ENCODE data around the gene NRXN3. TPM values are rescaled to one million over a fixed set of nuclear protein-coding genes. Genes with fewer than 3 reads are reported as not detected.
"Not testable (repeated sequence)": the region's sequence is repeated elsewhere in the genome, so short reads cannot be mapped to it uniquely, and the experiment has no call there.

NRXN3 gene
- total RNA-seq, 1 donor from 2014 or later = 4.1 TPM

DNA sequence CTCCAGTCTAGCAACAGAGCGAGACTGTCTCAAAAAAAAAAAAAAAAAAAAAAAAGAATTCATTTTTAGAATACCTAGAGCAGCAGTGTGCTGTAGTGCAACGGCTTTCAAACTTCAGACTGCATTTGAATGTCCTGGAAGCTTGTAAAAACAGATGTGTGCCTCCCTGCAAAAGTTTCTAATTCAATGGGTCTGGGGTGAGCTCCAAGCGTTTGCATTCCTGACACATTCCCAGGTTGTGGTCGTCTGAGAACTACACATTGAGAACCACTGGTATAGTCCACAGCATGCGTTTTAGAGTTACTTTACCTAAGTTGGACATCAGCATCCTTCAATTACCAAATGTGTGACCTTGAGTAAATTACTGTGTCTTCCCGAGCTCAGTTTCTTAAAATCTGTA, 816.8 kb downstream of the NRXN3 start:
- DNase-seq (ENCODE audit: low spot score) = no peak
- intact Hi-C loops (cut with DNase I) = no loop called here

DNA sequence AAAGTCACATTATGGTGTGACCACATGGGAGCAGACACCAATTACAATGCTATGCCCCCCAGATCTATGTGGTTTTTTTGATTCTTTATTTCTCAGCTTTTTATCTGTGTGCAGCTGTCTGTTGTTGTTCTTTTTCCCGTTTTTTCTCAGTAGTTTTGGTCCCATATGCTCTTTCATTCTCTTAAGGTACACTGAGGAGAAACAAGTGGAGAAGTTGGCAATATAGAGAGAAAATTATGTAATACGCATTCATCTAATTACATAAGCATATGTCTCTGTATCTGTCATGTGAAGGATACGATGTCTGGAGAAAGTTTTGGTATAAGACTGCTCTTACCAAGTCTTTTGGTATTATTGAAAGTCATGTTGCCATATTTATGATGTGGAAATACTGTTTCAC, 819.0 kb downstream of the NRXN3 start:
- intact Hi-C loops (cut with DNase I) = no loop called here
- no peak for DNase-seq (ENCODE audit: low spot score)

DNA sequence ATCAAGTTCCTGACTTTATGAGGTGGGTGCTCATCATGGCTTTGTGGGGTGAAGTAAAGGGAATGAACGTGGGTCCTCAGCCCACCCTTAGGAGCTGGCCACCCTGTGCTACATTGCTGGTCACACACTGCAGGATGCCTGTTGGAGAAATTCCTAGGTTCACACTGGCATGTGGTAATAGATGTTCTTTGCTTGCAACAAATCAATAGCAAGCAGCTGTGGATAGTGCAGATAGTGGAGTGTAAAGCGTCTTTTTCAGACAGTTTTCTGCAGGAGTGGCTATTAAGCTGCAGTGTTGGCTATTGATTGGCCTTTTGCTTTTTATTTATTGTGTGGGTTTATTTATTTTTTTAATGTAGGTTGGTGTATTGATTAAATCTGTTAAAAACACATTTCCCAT, 822.7 kb downstream of the NRXN3 start:
- DNase-seq (ENCODE audit: low spot score) = no peak
- intact Hi-C loops (cut with DNase I) = no loop called here

DNA sequence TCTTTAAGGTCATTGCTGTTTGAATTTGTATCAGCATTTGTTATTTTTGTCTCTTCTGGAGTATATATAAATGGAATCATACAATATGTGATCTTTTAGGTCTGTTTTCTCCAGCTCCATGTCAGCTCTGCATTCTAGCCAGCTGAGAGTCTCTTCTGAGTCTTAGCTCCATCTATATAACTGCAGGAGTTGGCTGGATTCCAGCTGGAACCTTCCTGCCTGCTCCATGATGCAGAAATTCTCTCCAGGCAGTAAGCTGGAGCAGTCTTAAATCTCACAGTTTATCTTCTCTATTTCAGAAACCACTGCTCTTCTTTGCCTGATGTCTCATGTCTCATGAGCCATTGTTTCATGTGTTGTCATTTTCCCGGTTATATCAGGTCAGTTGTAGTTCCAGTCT, 827.6 kb downstream of the NRXN3 start:
- no peak for DNase-seq (ENCODE audit: low spot score)
- intact Hi-C loops (cut with DNase I) = no loop called here

DNA sequence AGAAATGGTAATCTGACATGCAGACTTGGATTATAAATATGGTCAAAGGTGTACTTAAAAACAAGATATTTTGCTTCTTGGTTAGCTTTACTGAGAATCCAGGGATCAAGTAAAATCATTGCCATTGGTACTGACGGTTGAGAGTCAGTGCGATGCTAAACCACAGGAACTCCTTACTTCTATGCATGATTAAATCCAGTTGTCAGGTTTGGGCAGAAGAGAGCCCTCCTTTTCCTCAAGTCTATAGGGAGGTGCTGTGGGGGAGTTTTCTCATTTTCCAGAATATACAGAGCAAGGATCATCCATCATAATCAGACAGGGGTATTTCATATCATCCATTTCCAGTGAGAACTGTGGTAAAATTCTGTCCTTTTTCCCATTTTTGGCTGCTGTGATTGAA, 839.1 kb downstream of the NRXN3 start:
- intact Hi-C loops (cut with DNase I) = no loop called here
- no peak for DNase-seq (ENCODE audit: low spot score)

DNA sequence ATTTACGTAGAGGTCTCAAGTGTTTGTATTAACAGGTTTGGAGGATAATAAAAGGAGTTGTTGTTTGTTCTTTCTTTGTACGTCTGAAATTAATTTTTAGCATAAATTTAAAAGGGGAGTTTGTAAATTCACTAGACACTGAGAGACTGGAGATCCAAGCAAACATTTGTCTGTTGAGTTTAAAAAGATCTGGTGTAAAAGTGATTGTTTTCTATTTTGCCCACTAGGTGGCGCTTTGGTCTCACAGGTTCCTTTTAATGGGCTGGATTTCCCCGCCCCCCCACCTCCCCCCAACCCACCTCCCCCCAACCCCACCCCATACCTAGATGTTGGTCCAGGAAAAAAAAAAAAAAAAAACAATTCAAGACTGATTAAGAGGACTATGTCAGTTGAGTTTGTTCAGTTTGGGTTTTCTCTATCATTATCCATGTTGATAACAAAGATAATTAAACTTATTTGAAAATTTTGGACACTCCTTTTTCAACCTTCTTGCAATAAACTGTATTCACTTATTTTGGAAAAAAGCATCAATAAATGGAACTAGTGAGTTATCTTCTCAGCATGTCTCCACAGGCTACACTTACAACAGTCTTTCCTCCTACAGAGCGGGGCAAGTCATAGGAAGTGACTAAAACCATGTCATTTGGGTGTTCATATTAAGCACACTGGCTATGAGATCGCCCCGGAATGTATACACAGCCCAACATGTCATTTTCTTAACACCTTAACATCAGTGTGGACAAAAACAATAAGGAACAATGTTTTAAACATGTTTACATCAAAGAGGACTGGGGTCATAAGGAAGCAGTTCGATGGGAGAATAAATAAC, 841.1 kb downstream of the NRXN3 start:
- intact Hi-C loops (cut with DNase I) = no loop called here
- DNase-seq (ENCODE audit: low spot score) = no peak

DNA sequence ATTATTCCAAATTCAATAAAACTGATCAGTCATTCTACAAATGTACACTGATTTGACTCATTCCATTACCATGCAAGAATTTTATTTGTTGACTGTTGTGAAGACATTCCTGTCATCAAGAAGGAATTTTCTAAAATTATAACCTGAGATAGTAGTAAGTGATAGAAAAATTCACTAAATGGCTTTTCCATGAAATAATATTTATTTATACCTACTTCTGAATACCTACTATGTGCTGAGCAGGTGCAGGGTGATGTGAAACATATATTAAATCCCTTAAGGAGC, 841.7 kb downstream of the NRXN3 start:
- DNase-seq (ENCODE audit: low spot score) = no peak
- intact Hi-C loops (cut with DNase I) = no loop called here

DNA sequence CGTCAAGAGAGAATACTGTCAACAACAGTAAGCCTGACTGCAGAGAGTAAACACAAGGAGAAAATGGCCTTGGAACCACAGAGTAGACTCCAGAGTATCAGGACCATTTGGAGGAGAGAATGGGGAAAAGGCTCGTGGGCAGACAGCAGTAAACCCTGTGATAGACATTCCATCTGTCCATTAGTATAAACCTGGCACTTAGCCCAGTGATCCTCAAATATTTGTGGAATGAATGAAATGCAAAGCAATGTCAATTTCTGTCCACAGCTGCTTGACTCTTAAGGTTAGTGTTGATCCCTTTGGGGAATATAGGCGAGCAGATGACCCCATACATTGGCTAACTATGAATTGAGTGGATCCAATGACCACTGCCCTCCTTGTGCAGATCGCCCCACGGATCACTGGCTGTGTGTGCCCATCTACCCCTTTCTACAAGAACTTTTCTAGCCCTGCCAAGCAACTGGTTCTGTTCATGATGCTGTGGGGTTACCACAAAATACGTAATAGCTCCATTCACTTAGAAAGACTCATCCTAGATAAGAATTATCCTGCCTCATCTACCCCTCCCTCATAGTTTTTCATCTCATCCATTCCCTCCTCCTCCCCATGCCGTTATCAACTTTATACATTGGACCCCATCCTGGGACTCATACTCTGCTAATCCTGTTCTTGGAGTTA, 846.8 kb downstream of the NRXN3 start:
- intact Hi-C loops (cut with DNase I) = no loop called here

DNA sequence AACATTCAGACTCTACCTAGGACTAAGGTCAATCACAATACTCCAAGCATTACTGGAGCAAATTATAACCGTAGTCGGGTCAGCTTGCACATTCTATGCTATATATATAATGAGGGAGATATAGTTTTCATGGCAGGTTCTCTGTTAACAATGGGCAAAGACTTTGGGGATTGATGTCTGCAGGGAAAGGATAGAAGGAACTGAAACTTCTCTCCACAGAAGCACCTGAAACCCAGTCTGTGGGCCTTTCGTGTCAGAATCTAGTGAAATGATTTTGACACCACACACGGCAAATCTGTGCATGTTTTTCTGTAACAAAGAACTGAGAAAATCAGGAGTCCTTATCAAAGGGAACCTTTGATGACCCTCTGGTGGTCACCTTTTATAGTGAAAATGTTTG, 847.4 kb downstream of the NRXN3 start:
- no peak for DNase-seq (ENCODE audit: low spot score)
- intact Hi-C loops (cut with DNase I) = no loop called here

More for the DNA sequence above, 846.8 kb downstream of the NRXN3 start:
- no peak for DNase-seq (ENCODE audit: low spot score)

DNA sequence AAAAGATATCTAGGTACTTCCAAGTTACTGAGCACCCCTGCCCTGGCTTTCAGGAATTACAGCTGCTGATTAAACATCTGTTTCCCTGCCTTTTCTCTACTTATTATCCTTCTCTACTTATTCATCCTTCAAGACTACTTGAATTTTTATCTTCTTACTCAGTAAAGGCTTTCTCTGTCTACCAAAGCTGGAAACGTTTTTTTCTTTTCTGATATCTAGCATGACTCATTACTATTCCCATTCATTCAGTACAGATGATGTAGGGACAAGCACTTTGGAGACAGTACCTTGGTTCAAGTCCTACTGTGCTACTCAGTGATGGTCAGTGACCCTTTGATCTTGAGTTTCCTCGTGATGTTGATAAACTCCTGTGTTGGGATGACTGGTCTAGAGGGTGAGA, 848.7 kb downstream of the NRXN3 start:
- no peak for DNase-seq (ENCODE audit: low spot score)
- intact Hi-C loops (cut with DNase I) = no loop called here

DNA sequence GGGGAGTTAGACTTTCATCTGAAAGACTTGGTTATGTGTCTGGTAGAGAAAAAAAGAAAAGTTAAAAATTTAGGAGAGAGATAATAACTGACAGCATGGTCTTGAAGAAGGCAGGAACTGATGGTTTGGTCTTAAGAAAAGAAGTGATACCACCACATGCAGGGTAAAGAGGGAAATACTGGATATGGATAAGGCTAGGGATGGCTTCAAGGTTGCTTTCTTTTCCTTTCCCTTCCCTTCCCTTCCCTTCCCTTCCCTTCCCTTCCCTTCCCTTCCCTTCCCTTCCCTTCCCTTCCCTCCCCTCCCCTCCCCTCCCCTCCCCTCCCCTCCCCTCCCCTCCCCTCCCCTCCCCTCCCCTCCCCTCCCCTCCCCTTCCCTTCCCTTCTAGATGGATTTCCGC, 849.7 kb downstream of the NRXN3 start:
- intact Hi-C loops (cut with DNase I) = not testable (repeated sequence)

DNA sequence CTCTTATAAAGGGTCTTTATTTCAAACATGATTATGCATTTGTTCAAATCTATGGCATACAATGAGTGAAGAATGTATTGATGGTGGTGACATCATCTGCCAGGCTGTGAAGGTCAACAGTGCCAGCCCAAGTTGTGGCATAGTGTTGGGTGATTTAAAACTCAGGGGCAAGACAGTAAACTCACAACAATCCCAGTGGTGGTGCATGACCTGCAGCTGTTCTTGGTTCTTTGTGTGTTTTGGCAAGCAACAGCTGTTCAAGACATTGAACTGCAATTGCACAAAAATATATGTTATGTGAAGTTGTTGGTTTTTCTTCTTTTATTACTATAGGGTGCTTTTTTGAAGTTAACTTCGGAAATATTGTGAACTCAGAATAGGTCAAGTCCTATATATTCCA, 851.6 kb downstream of the NRXN3 start:
- no peak for DNase-seq (ENCODE audit: low spot score)
- intact Hi-C loops (cut with DNase I) = no loop called here

More for the DNA sequence above, 849.7 kb downstream of the NRXN3 start:
- not testable (repeated sequence) for DNase-seq (ENCODE audit: low spot score)

DNA sequence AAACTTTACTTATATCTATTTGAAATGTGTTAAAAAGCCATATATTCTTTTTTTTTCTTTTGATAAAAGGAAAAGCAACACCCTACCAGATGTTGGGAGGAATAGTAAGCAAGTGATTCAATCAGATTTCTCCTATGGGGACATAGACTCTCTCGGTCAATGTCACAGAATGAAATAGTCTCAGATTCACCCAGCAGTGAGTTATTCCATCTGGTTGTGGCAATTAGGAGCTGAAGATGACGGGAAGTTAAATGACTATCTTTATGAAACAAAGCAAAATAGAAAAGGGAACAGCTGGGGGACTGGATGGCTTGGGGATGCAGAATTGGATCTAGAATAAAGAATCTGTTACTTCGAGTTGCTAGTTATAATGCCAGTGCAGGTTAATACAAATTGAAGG, 857.0 kb downstream of the NRXN3 start:
- intact Hi-C loops (cut with DNase I) = no loop called here
- no peak for DNase-seq (ENCODE audit: low spot score)

DNA sequence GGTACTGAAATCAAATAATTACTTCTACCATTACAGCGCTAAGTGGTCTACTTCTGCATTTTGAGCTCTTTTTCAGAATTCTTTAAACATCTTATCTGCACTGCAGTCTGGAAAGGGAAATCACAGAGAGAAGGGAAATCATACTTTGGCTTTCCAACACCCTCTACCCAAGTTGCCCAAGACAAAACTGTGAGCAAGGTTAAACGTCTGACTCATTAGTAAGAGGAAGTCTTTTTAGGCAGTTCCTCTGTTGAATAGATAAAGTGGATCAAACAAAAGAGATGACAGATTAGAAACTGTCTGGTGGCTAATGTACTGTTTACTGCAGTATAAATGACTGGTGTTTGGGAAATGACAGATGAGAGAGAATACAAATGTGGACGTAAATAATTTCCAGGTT, 858.1 kb downstream of the NRXN3 start:
- no peak for DNase-seq (ENCODE audit: low spot score)
- intact Hi-C loops (cut with DNase I) = no loop called here

DNA sequence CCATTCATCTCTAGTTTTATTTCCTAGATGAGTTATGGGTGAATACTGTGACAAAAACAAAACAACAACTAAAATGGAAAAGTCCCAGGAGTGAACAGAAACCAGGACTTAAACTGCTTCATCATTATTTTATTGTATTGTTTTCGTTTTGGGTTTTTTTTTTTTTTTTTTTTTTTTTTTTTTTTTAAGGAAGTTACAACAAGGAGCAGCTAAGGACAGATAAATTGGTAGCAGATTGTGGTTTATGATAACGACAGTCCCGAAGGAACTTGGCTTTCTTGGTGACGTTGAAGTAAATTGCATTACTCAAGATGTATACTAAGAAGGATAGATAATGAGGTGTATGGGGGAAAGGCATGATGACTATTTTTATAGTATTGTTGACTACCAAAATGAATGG, 866.3 kb downstream of the NRXN3 start:
- intact Hi-C loops (cut with DNase I) = no loop called here
- DNase-seq (ENCODE audit: low spot score) = no peak

DNA sequence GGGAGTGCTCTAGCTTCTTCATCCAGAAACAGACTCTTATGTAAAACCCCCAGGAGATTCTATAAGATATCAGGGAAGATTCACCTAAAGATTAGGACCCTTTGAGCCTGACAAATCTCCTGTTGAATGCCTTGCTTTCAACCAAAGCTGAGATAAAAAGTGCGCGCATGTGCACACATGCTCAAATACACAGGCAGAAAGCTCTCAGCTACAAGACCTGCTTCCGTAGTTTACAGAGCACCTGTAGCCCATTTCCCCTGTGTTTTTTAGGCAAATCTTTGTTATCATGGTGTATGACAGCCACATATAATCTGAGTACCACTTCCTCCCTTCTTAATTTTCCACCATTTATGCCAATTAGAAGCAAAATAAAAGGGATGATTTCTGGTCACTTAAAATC, 866.9 kb downstream of the NRXN3 start:
- DNase-seq (ENCODE audit: low spot score) = no peak
- intact Hi-C loops (cut with DNase I) = no loop called here

DNA sequence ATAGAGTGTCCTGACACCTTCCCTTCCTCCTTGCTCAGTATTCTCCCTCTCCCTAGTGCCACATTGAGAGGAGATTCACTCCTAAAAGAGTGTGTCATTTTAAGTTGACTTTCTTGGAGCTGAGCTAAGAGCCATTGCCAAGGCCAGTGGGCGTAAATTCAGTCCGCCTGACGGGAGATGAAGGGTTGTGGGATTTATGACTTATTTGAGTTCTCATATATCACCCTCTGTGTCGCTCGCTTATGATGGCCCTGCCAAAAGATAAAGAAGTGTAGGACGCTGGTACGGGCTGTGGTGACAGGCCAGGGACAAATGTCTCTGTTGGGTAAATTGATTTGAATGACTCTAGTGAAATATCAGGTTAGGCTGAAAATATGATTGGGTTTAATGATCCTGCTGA, 867.4 kb downstream of the NRXN3 start:
- no peak for DNase-seq (ENCODE audit: low spot score)
- intact Hi-C loops (cut with DNase I) = no loop called here

DNA sequence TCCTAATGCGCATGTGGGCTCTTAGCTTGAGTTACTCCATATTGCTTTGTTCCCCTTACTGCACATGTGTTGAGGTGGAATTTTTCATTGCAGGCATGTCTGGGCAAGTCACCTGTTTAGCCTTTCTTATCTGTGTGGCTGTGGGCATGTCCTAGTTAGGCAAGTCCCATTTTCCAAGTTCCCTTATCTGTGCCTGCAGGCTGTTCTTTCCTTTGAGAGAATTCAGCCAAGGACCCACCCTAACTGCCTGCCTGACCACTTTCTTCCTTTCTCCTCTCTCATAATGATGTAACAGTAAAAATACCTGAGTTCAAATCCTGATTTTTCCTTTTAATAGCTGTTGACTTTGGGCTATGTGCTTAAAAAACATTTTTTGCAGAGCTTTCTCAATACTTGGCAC, 870.6 kb downstream of the NRXN3 start:
- intact Hi-C loops (cut with DNase I) = no loop called here
- DNase-seq (ENCODE audit: low spot score) = no peak

DNA sequence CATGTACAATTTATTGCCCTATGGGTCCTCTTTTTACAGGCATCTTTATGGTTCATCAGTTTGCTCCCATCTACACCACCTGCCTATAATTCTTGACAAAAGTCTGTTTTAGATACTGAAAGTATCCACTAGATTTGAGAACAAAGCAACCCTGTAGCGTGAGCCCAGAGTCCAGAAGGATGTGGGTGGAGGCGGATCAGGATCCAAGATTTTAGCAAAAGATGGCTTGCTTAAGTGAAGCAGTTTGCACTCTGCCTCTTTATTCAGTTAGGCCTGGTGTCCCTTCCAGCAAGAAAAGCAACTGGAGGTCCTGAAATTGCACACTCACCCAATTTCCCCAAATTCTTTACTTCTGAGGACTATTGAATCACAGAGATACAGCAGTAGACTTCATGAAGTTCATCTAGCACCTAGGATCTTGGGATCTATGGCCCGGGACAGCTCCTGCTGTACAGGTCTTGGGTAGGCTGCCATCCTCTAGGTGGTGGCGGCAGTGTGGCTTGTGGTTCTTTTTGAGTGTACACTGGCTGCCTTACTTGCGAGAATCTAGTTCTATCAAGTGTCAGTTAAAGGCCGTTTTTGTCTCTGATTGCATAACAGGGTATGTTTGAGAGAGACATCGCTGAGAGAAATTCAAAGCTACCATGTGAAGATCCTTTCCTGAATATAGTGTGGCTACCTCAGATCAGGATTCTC, 873.2 kb downstream of the NRXN3 start:
- no peak for DNase-seq (ENCODE audit: low spot score)
- intact Hi-C loops (cut with DNase I) = no loop called here

DNA sequence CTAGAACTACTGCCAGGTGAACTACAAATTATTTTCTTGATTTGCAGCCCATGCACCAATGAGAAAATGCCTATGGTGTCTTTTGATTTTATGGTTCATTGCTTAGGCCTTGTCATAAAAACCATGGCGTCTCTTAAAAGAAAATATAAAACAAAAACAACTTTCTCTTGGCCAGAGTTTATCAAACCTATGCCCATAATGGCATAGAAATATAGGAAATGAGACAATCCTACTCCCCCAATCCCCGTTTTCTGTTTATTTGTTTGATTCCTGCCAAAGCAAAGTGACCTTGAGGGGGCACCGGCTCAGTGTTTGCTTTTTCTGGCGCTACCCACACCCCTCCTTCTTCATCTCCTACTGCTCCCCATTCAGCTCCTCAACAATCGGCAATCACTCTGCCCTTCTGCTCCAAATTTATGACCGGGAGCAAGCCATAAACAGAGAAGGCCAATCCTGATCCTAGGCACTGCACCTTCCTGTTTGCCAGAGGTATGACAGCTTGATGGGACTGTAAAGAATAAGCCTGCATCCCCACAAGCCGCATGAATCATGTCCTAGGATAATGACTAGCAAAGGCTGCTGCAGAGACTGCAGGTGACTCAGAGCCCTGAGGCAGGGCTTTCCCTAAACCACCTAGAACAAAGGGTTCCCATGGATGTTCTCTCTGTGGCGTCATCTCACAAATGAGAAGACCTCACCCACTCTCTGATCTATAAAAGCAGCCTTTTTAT, 874.9 kb downstream of the NRXN3 start:
- intact Hi-C loops (cut with DNase I) = no loop called here

More for the DNA sequence above, 874.9 kb downstream of the NRXN3 start:
- no peak for DNase-seq (ENCODE audit: low spot score)
